ENCODE data around the gene SESN3. TPM values are rescaled to one million over a fixed set of nuclear protein-coding genes. Genes with fewer than 3 reads are reported as not detected.

Gene SESN3
- total RNA-seq, 1 experiment from 2014 or later = 28.2 TPM

DNA sequence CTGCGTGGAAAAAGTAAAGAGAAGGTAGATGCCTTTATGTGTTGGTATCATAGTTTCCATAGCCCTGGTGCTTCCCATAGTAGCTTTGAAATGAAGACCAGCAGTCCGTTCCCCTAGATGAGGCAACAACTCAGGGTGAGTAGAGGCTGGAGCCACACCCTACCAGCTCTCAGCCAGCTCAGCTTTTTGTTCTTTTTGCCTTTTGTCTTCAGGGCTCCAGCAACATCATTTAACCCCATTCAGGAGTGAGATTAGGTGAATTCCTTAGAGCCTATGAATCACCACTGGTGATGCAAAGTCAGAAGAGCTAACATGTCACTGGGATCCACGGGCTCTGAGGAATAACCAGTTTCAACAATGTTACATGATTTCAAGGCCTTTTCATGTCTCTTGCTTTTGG lies 14.0 kb upstream of the SESN3 start:
- H3K9me3 ChIP-seq = no peaks in the 10 kb centered on the region
- no peaks in the 10 kb centered on the region for H3K27me3 Mint-ChIP-seq (ENCODE audit: insufficient read depth, unreplicated experiment)
- peak overlapping the region; percentile 43 for H3K27ac Mint-ChIP-seq (ENCODE audit: unreplicated experiment)
- no TSS peak for BruUV-seq (replicated peaks)
- H3K27me3 ChIP-seq (replicated peaks; ENCODE audit: control insufficient read depth, insufficient read depth, low read length) = no peaks in the 10 kb centered on the region
- H3K4me1 Mint-ChIP-seq (ENCODE audit: low read depth, unreplicated experiment) = peaks cover 38% of the 10 kb centered on the region
- TF ChIP-seq CTCF (IDR thresholded peaks at IDR 0.05; ENCODE audit: insufficient read depth in 1 of 2, low read depth in 1 of 2, low read length in 1 of 2, severe bottlenecking in 1 of 2, unreplicated experiment in 1 of 2) = no peak
- CTCF ChIA-PET = interaction anchor here (1.1 to 1.8 kb wide), 4 partner anchors 9 to 93 kb away, joined by 3 to 6 read pairs (median 4); partner anchors contain the start of gene SESN3
- H3K4me1 ChIP-seq = peaks cover 45% of the 10 kb centered on the region
- POLR2A ChIA-PET = interaction anchor here (1.8 to 2.8 kb wide), 2 partner anchors 14 to 37 kb away, joined by 4 to 17 read pairs; partner anchors contain the start of gene SESN3
- no peaks in the 10 kb centered on the region for H3K36me3 ChIP-seq (ENCODE audit: control insufficient read depth, insufficient read depth, low read length)
- H3K4me3 ChIP-seq (ENCODE audit: low read depth, low read length) = no peak overlapping the region
- no peak overlapping the region for H3K4me3 Mint-ChIP-seq (ENCODE audit: unreplicated experiment)
- H3K9me3 Mint-ChIP-seq (ENCODE audit: unreplicated experiment) = no peaks in the 10 kb centered on the region
- peak; percentile 72 to 75 for DNase-seq
- H3K36me3 Mint-ChIP-seq (ENCODE audit: insufficient read depth, unreplicated experiment) = no peaks in the 10 kb centered on the region
- intact Hi-C loops (cut with micrococcal nuclease; ENCODE audit: unreplicated experiment) = loop anchor here (1.0 to 5.0 kb wide), 3 partner anchors 9 to 1467 kb away; no protein-coding TSS in a partner anchor

DNA sequence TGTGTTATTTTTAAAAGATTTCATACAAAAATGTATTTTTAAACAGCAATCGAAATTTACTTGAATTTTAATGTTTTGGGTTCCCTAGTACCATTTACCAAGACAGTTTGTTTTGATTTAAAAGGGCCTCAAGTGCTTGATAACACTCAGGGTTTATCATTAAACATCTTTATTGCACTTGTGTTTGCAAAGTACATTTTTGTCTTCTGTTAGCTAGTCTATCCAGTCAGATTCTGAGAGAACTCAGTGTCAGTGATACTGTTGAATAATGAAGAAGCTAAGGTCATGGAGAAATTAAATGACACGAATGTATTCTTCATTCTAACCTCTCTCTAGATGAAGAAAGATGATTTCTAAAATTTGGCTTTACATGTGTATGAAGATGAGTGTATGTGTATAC lies 12.7 kb upstream of the SESN3 start:
- no peaks in the 10 kb centered on the region for H3K9me3 ChIP-seq
- CTCF ChIA-PET = interaction anchor here (1.1 to 1.8 kb wide), 5 partner anchors 12 to 92 kb away, joined by 3 to 9 read pairs (median 4); partner anchors contain the start of gene SESN3
- H3K4me1 ChIP-seq = peaks cover 45% of the 10 kb centered on the region
- Mint-ChIP-seq H3K27ac (ENCODE audit: unreplicated experiment) (peak overlapping the region; percentile 43), H3K4me3 (ENCODE audit: unreplicated experiment) (no peak overlapping the region), H3K4me1 (ENCODE audit: low read depth, unreplicated experiment) (peaks cover 32% of the 10 kb centered on the region), H3K27me3 (ENCODE audit: insufficient read depth, unreplicated experiment) (no peaks in the 10 kb centered on the region), H3K9me3 (ENCODE audit: unreplicated experiment) (no peaks in the 10 kb centered on the region), H3K36me3 (ENCODE audit: insufficient read depth, unreplicated experiment) (no peaks in the 10 kb centered on the region)
- no TSS peak for BruUV-seq (replicated peaks)
- POLR2A ChIA-PET = interaction anchor here (0.6 to 2.8 kb wide), 4 partner anchors 12 to 547 kb away, joined by 3 to 17 read pairs (median 6); partner anchors contain the start of gene SESN3
- H3K36me3 ChIP-seq (ENCODE audit: control insufficient read depth, insufficient read depth, low read length) = no peaks in the 10 kb centered on the region
- no peaks in the 10 kb centered on the region for H3K27me3 ChIP-seq (replicated peaks; ENCODE audit: control insufficient read depth, insufficient read depth, low read length)
- intact Hi-C loops (cut with micrococcal nuclease; ENCODE audit: unreplicated experiment) = loop anchor here (1.0 to 2.0 kb wide), 2 partner anchors 12 to 55 kb away; partner anchors contain the start of gene SESN3
- TF ChIP-seq CTCF (IDR thresholded peaks at IDR 0.05; ENCODE audit: insufficient read depth in 1 of 2, low read depth in 1 of 2, low read length in 1 of 2, severe bottlenecking in 1 of 2, unreplicated experiment in 1 of 2) = no peak
- peak in 1 of 2 experiments; percentile 52 for DNase-seq
- H3K4me3 ChIP-seq (ENCODE audit: low read depth, low read length) = no peak overlapping the region

DNA sequence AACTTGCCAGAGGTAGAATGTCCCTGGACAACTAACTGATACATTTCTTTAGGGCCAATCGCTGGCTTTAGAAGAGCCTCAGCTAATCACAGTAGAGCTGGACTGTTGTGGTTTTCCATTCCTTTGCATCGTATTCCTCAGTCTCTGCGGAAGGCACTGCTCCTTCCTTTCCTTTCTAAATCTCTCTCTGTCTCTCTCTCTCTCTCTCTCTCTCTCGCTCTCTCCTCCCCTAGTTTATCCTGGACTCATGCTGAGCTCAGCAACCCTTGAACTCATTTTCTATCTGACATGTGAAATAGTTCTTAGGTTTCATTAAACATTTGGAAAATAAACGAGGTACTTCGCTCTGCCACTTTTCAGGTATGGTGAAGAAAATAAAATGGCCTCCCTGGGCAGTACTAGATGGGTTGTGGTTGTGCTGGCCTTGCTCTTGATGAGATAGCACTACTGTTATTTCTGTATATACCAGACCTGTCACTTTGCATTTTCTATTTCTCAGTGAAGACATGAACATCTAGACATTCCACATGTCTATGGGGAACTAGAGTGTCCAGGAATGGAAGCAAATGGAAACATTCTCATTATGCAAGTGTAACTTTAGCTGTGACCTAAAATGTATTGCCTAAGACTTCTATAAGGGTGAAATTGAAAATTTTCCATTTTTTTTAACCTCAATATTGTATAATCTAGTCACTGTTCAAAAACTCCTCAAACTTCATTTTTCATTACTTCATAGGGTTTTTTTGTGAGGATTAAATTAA lies 12.0 kb upstream of the SESN3 start:
- Mint-ChIP-seq H3K27ac (ENCODE audit: unreplicated experiment) (peak overlapping the region; percentile 72), H3K27me3 (ENCODE audit: insufficient read depth, unreplicated experiment) (no peaks in the 10 kb centered on the region), H3K4me1 (ENCODE audit: low read depth, unreplicated experiment) (peaks cover 31% of the 10 kb centered on the region), H3K9me3 (ENCODE audit: unreplicated experiment) (no peaks in the 10 kb centered on the region), H3K36me3 (ENCODE audit: insufficient read depth, unreplicated experiment) (no peaks in the 10 kb centered on the region), H3K4me3 (ENCODE audit: unreplicated experiment) (peak overlapping the region; percentile 3)
- POLR2A ChIA-PET = interaction anchor here (1.2 to 2.8 kb wide), 3 partner anchors 12 to 39 kb away, joined by 4 to 17 read pairs (median 7); partner anchors contain the start of gene SESN3
- BruUV-seq (replicated peaks) = no TSS peak
- CTCF ChIA-PET = interaction anchor here (0.6 to 1.8 kb wide), 5 partner anchors 12 to 91 kb away, joined by 3 to 9 read pairs (median 4); partner anchors contain the start of gene SESN3
- peaks cover 45% of the 10 kb centered on the region for H3K4me1 ChIP-seq
- DNase-seq = no peak
- H3K9me3 ChIP-seq = no peaks in the 10 kb centered on the region
- H3K36me3 ChIP-seq (ENCODE audit: control insufficient read depth, insufficient read depth, low read length) = no peaks in the 10 kb centered on the region
- H3K4me3 ChIP-seq (ENCODE audit: low read depth, low read length) = no peak overlapping the region
- no peaks in the 10 kb centered on the region for H3K27me3 ChIP-seq (replicated peaks; ENCODE audit: control insufficient read depth, insufficient read depth, low read length)
- intact Hi-C loops (cut with micrococcal nuclease; ENCODE audit: unreplicated experiment) = loop anchor here (1.0 to 2.0 kb wide), 2 partner anchors 12 to 56 kb away; partner anchors contain the start of gene SESN3
- TF ChIP-seq CTCF (IDR thresholded peaks at IDR 0.05; ENCODE audit: insufficient read depth in 1 of 2, low read depth in 1 of 2, low read length in 1 of 2, severe bottlenecking in 1 of 2, unreplicated experiment in 1 of 2) = no peak
